ENCODE results near the gene TOM1L2.

DNA sequence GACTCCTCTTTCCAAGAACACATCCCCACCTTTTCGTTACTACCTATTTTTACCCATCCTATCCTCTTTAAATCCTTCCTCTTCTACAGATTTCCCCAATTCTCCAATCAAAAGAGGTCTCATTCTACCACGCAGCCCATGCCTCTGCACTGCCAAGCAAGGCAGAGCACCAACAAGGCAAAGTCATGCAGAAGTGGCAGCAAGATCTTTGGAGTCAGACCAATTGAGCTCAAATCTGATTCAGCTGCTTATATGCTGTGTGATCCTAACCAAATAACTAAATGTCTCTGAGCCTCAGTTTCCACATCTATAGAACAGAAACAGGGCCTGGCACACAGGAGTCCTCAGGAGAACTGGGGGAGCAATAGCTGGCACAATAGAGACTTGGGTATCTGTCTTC is 41.0 kb downstream of the TOM1L2 start:
- TF ChIP-seq, protein P1, sequence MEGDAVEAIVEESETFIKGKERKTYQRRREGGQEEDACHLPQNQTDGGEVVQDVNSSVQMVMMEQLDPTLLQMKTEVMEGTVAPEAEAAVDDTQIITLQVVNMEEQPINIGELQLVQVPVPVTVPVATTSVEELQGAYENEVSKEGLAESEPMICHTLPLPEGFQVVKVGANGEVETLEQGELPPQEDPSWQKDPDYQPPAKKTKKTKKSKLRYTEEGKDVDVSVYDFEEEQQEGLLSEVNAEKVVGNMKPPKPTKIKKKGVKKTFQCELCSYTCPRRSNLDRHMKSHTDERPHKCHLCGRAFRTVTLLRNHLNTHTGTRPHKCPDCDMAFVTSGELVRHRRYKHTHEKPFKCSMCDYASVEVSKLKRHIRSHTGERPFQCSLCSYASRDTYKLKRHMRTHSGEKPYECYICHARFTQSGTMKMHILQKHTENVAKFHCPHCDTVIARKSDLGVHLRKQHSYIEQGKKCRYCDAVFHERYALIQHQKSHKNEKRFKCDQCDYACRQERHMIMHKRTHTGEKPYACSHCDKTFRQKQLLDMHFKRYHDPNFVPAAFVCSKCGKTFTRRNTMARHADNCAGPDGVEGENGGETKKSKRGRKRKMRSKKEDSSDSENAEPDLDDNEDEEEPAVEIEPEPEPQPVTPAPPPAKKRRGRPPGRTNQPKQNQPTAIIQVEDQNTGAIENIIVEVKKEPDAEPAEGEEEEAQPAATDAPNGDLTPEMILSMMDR (IDR thresholded peaks at IDR 0.05; ENCODE audit: borderline replicate concordance, extremely low read depth, low read length, poor library complexity, severe bottlenecking), result no peak
- TF ChIP-seq EZH2 (IDR thresholded peaks at IDR 0.05; ENCODE audit: borderline replicate concordance, low read depth, low read length, severe bottlenecking), result no peak
